Cardiac fibroblast (primary cell): ENCODE data around the gene ING1.

Source experiments
- DNase-seq, 2 donors: peaks; one replicate each; pipeline versions ENCODE4 v3.0.0 to v3.0.0-alpha.2; 2010; ENCODE audit warnings: low read depth in 2 of 2
- H3K4me3 ChIP-seq, 2 donors: replicated peaks in 1 of 2; 1 replicate in 1 of 2; 2 replicates in 1 of 2; pipeline ENCODE4 v1.5.1; 2011; ENCODE audit warnings: low read depth in 2 of 2, low read length in 2 of 2, mild to moderate bottlenecking in 2 of 2, moderate library complexity in 1 of 2
- TF ChIP-seq, protein P1 (sequence below): IDR thresholded peaks from one replicate; pipeline ENCODE4 v1.5.1; 2011; ENCODE audit warnings: low read depth, mild to moderate bottlenecking, low read length, inconsistent platforms

ING1 gene

DNA sequence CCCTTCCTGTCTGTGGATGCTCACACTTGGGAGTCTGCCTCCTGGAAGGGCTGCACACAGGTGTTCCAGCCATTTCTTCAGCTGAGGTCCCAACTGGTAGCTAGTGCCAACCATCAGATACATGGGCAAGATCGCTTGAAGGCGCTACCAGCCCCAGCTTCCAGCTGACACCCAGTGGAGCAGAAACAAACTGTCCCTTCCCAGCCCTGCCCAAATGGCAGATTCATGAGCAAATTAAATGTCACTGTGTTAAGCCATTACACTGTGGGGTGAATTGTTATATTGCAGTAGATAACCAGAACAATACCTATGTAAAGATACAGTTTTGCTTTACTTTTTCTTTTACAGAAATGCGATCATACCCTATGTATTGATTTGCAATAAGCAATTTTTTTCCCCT, 17.6 kb downstream of the ING1 start:
- TF ChIP-seq, protein P1, sequence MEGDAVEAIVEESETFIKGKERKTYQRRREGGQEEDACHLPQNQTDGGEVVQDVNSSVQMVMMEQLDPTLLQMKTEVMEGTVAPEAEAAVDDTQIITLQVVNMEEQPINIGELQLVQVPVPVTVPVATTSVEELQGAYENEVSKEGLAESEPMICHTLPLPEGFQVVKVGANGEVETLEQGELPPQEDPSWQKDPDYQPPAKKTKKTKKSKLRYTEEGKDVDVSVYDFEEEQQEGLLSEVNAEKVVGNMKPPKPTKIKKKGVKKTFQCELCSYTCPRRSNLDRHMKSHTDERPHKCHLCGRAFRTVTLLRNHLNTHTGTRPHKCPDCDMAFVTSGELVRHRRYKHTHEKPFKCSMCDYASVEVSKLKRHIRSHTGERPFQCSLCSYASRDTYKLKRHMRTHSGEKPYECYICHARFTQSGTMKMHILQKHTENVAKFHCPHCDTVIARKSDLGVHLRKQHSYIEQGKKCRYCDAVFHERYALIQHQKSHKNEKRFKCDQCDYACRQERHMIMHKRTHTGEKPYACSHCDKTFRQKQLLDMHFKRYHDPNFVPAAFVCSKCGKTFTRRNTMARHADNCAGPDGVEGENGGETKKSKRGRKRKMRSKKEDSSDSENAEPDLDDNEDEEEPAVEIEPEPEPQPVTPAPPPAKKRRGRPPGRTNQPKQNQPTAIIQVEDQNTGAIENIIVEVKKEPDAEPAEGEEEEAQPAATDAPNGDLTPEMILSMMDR: no peak
- H3K4me3 ChIP-seq: no peak overlapping the region
- no peak for DNase-seq

DNA sequence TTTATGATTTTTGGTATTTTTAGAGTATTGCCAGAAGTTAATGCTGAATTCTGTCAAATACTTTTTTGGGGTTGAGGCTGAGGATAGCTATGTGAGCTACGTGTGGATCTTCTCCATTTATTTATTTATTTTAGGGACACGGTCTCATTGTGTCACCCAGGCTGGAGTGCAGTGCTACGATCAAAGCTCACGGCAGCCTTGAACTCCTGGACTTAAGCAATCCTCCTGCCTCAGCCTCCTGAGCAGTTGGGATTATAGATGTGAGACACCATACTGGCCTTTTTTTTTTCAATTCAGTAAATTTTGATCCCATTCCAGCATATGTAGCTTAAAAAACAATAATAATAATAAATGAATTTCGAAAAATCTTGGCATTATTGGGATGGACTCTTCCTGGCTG, 21.1 kb downstream of the ING1 start:
- H3K4me3 ChIP-seq: no peak overlapping the region
- no peak for DNase-seq
- TF ChIP-seq, protein P1: no peak

DNA sequence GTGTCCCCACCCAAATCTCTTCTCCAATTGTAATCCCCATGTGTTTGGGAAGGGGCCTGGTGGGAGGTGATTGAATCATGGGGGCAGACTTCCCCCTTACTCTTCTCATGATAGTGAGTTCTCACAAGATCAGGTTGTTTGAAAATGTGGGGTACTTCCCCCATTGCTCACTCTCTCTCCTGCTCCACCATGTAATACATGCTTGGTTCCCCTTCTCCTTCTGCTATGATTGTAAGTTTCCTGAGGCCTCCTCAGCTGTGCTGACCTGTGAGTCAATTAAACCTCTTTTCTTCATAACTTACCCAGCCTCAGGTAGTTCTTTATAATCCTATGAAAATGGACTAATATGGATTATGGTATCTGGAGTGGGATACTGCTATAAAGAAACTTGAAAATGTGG, 24.1 kb downstream of the ING1 start:
- TF ChIP-seq, protein P1: no peak
- DNase-seq: no peak
- no peak overlapping the region for H3K4me3 ChIP-seq

DNA sequence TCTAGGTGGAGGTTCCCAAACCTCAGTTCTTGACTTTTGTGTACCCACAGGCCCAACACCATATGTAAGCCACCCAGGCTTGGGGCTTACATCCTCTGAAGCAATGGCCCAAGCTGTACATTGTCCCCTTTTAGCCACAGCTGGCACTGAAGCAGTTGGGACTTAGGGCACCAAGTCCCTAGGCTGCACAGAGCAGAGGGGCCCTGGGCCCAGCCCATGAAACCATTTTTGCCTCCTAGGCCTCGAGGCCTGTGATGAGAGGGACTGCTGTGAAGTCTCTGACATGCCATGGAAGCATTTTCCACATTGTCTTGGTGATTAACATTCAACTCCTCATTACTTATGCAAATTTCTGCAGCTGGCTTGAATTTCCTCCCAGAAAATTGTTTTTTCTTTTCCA, 30.2 kb downstream of the ING1 start:
- no peak overlapping the region for H3K4me3 ChIP-seq
- TF ChIP-seq, protein P1: no peak
- no peak for DNase-seq

DNA sequence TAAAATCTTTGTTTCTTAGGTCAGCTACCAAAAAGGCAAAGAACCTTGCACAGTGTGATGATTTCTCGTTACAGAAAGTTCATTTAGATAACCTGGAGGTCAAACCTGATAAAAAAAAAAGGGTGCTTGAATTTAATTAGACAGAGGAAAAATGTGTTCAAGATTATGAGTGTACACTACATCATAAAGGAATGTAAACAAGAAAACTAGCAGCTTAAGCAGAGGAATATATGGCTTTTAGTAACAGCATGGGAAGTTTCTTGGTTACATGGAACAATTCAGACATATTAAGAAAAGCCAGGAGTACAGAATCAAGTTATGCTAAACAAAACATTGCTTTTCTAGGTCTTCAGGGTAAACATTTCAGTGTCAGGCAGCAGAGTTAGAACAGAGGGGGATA, 32.9 kb downstream of the ING1 start:
- H3K4me3 ChIP-seq: no peak overlapping the region
- TF ChIP-seq, protein P1: no peak
- no peak for DNase-seq

DNA sequence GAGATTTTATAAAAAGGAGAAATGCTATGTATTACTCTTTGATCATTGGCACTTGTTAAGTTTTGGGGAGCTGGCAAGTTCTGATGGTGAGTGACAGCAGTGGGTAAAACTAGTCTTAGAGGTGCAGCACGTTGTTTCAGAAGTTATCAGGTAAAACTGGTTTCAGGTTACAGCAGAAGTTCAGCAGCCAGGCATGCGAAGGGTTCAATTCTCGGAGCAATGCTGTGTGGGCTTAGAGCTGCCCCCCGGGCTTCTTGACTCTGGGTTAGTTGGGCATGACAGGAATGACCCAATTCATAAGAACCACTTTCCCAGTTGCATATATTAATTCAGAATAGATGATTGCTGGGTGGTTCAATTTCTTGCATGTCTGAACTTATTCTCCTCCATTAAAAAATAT, 34.8 kb downstream of the ING1 start:
- no peak overlapping the region for H3K4me3 ChIP-seq
- TF ChIP-seq, protein P1: no peak
- no peak for DNase-seq

DNA sequence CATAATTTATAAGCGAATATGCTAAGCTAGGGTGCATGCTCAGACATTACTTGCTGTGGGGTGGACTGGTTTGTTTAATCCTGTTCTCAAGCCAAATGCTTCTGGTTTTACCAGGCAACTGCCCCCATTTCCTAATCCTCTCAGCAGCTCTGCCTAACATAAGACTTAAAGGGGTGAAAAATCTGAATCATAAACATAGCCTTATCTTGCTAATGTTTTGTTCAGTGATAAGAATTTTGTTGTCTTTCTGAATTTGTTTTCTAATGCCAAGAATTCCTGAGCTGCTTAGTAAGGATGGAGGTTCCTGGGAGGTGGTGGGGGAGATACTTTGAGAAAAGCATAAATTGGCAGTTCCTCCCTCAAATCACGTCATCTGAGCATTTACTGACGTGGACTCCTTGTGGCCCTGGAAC, 42.7 kb downstream of the ING1 start:
- TF ChIP-seq, protein P1: no peak
- no peak overlapping the region for H3K4me3 ChIP-seq
- DNase-seq: peak; percentile 76 to 92
